ENCODE results near the gene MRPS17. TPM values are rescaled to one million over a fixed set of nuclear protein-coding genes. Genes with fewer than 3 reads are reported as not detected.

The MRPS17 gene
- total RNA-seq, 2 experiments from 2014 or later: 40.0 to 40.2 TPM

- peak within 1 kb of the TSS; percentile 86 for H3K27ac Mint-ChIP-seq
- no peaks in the 10 kb centered on the region for H3K27me3 Mint-ChIP-seq
- peaks cover 25% of the 10 kb centered on the region for H3K4me1 Mint-ChIP-seq
These were observed 12.8 kb downstream of the MRPS17 start, which contains the start of gene NIPSNAP2 for GRCh38 chr7:55964261-55965099. Gene NIPSNAP2 (plus strand): TSS chr7:55964585. CDS start chr7:55964610, 25 bp downstream.

GRCh38 chr7:55965100-55965470, 13.4 kb downstream of the MRPS17 start:
- no peak for DNase-seq
- H3K27me3 Mint-ChIP-seq: no peaks in the 10 kb centered on the region
- no peaks in the 10 kb centered on the region for H3K9me3 Mint-ChIP-seq
- H3K36me3 Mint-ChIP-seq: peaks cover 16% of the 10 kb centered on the region
- peak overlapping the region; percentile 86 for H3K27ac Mint-ChIP-seq
- H3K4me3 Mint-ChIP-seq: peak overlapping the region; percentile 90
- peaks cover 27% of the 10 kb centered on the region for H3K4me1 Mint-ChIP-seq

More at GRCh38 chr7:55964261-55965099, 12.8 kb downstream of the MRPS17 start, which contains the start of gene NIPSNAP2:
- no peaks in the 10 kb centered on the region for H3K9me3 Mint-ChIP-seq
- peak; percentile 81 for DNase-seq
- H3K36me3 Mint-ChIP-seq: peaks cover 20% of the 10 kb centered on the region
- H3K4me3 Mint-ChIP-seq: peak within 1 kb of the TSS; percentile 90

- no peak for DNase-seq
- Mint-ChIP-seq H3K36me3 (peaks cover 22% of the 10 kb centered on the region), H3K4me1 (peaks cover 29% of the 10 kb centered on the region), H3K9me3 (no peaks in the 10 kb centered on the region), H3K4me3 (peak overlapping the region; percentile 67), H3K27ac (peak overlapping the region; percentile 48), H3K27me3 (no peaks in the 10 kb centered on the region)
These were observed 14.2 kb downstream of the MRPS17 start for GRCh38 chr7:55965805-55966421.

GRCh38 chr7:55966851-55967250, 15.2 kb downstream of the MRPS17 start:
- H3K36me3 Mint-ChIP-seq: peaks cover 22% of the 10 kb centered on the region
- no peak overlapping the region for H3K27ac Mint-ChIP-seq
- DNase-seq: no peak
- H3K4me1 Mint-ChIP-seq: peaks cover 31% of the 10 kb centered on the region
- H3K27me3 Mint-ChIP-seq: no peaks in the 10 kb centered on the region
- no peak overlapping the region for H3K4me3 Mint-ChIP-seq
- no peaks in the 10 kb centered on the region for H3K9me3 Mint-ChIP-seq

- H3K36me3 Mint-ChIP-seq: peaks cover 23% of the 10 kb centered on the region
- H3K4me3 Mint-ChIP-seq: no peak overlapping the region
- H3K9me3 Mint-ChIP-seq: no peaks in the 10 kb centered on the region
- no peaks in the 10 kb centered on the region for H3K27me3 Mint-ChIP-seq
- H3K4me1 Mint-ChIP-seq: peaks cover 22% of the 10 kb centered on the region
- DNase-seq: no peak
- H3K27ac Mint-ChIP-seq: peak overlapping the region; percentile 27
These were observed 17.7 kb downstream of the MRPS17 start for GRCh38 chr7:55969391-55969790.

GRCh38 chr7:55970561-55970960, 18.9 kb downstream of the MRPS17 start:
- Mint-ChIP-seq H3K27me3 (no peaks in the 10 kb centered on the region), H3K36me3 (peaks cover 24% of the 10 kb centered on the region), H3K27ac (peak overlapping the region; percentile 17), H3K9me3 (no peaks in the 10 kb centered on the region), H3K4me1 (peaks cover 22% of the 10 kb centered on the region), H3K4me3 (no peak overlapping the region)
- DNase-seq: no peak

- DNase-seq: no peak
- no peaks in the 10 kb centered on the region for H3K9me3 Mint-ChIP-seq
- no peaks in the 10 kb centered on the region for H3K27me3 Mint-ChIP-seq
- no peak overlapping the region for H3K27ac Mint-ChIP-seq
- H3K36me3 Mint-ChIP-seq: peaks cover 20% of the 10 kb centered on the region
- no peak overlapping the region for H3K4me3 Mint-ChIP-seq
- peaks cover 17% of the 10 kb centered on the region for H3K4me1 Mint-ChIP-seq
These were observed 19.3 kb downstream of the MRPS17 start for GRCh38 chr7:55970978-55971377.

GRCh38 chr7:55973747-55974250, 22.1 kb downstream of the MRPS17 start:
- Mint-ChIP-seq H3K36me3 (peaks cover 15% of the 10 kb centered on the region), H3K4me3 (no peak overlapping the region), H3K9me3 (no peaks in the 10 kb centered on the region), H3K27ac (no peak overlapping the region), H3K27me3 (no peaks in the 10 kb centered on the region), H3K4me1 (peaks cover 12% of the 10 kb centered on the region)
- no peak for DNase-seq

- Mint-ChIP-seq H3K4me1 (peaks cover 3% of the 10 kb centered on the region), H3K9me3 (no peaks in the 10 kb centered on the region), H3K27me3 (no peaks in the 10 kb centered on the region), H3K27ac (no peak overlapping the region), H3K4me3 (no peak overlapping the region), H3K36me3 (peaks cover 4% of the 10 kb centered on the region)
- DNase-seq: no peak
These were observed 24.4 kb downstream of the MRPS17 start for GRCh38 chr7:55975988-55976633.

- Mint-ChIP-seq H3K27me3 (no peaks in the 10 kb centered on the region), H3K9me3 (no peaks in the 10 kb centered on the region), H3K36me3 (peaks cover 10% of the 10 kb centered on the region), H3K27ac (no peak overlapping the region), H3K4me1 (no peaks in the 10 kb centered on the region), H3K4me3 (no peak overlapping the region)
- no peak for DNase-seq
These were observed 26.2 kb downstream of the MRPS17 start for GRCh38 chr7:55977831-55978230.

GRCh38 chr7:55980266-55980665, 28.6 kb downstream of the MRPS17 start:
- H3K27me3 Mint-ChIP-seq: no peaks in the 10 kb centered on the region

GRCh38 chr7:55983537-55983936, 31.9 kb downstream of the MRPS17 start:
- peaks cover 12% of the 10 kb centered on the region for H3K36me3 Mint-ChIP-seq

More at GRCh38 chr7:55980266-55980665, 28.6 kb downstream of the MRPS17 start:
- Mint-ChIP-seq H3K4me3 (no peak overlapping the region), H3K27ac (no peak overlapping the region), H3K9me3 (no peaks in the 10 kb centered on the region), H3K4me1 (no peaks in the 10 kb centered on the region), H3K36me3 (peaks cover 10% of the 10 kb centered on the region)
- no peak for DNase-seq

GRCh38 chr7:55992346-55992745, 40.7 kb downstream of the MRPS17 start:
- Mint-ChIP-seq H3K4me3 (no peak overlapping the region), H3K4me1 (no peaks in the 10 kb centered on the region), H3K9me3 (no peaks in the 10 kb centered on the region), H3K36me3 (peaks cover 2% of the 10 kb centered on the region), H3K27me3 (no peaks in the 10 kb centered on the region), H3K27ac (no peak overlapping the region)
- no peak for DNase-seq

More at GRCh38 chr7:55983537-55983936, 31.9 kb downstream of the MRPS17 start:
- no peak overlapping the region for H3K4me3 Mint-ChIP-seq
- DNase-seq: no peak
- no peaks in the 10 kb centered on the region for H3K9me3 Mint-ChIP-seq
- no peaks in the 10 kb centered on the region for H3K27me3 Mint-ChIP-seq
- H3K4me1 Mint-ChIP-seq: no peaks in the 10 kb centered on the region
- H3K27ac Mint-ChIP-seq: no peak overlapping the region

- Mint-ChIP-seq H3K27me3 (no peaks in the 10 kb centered on the region), H3K27ac (no peak overlapping the region), H3K9me3 (no peaks in the 10 kb centered on the region), H3K36me3 (peaks cover 13% of the 10 kb centered on the region), H3K4me1 (peaks cover 18% of the 10 kb centered on the region), H3K4me3 (no peak overlapping the region)
- DNase-seq: no peak
These were observed 45.3 kb downstream of the MRPS17 start for GRCh38 chr7:55996856-55997500.
